GM19035 (cell line): ENCODE results near the gene MYLK3.
"Not testable (repeated sequence)": the region's sequence is repeated elsewhere in the genome, so short reads cannot be mapped to it uniquely, and the experiment has no call there.

Experiments used
- ATAC-seq: cut with Tn5 transposase; IDR thresholded peaks from one replicate; pipeline ENCODE4 v1.9.1; 2021; ENCODE audit not compliant: unreplicated experiment

The MYLK3 gene

GRCh38 chr16:46691726-46692125 is 56.4 kb downstream of the MYLK3 start:
- ATAC-seq: no peak

DNA sequence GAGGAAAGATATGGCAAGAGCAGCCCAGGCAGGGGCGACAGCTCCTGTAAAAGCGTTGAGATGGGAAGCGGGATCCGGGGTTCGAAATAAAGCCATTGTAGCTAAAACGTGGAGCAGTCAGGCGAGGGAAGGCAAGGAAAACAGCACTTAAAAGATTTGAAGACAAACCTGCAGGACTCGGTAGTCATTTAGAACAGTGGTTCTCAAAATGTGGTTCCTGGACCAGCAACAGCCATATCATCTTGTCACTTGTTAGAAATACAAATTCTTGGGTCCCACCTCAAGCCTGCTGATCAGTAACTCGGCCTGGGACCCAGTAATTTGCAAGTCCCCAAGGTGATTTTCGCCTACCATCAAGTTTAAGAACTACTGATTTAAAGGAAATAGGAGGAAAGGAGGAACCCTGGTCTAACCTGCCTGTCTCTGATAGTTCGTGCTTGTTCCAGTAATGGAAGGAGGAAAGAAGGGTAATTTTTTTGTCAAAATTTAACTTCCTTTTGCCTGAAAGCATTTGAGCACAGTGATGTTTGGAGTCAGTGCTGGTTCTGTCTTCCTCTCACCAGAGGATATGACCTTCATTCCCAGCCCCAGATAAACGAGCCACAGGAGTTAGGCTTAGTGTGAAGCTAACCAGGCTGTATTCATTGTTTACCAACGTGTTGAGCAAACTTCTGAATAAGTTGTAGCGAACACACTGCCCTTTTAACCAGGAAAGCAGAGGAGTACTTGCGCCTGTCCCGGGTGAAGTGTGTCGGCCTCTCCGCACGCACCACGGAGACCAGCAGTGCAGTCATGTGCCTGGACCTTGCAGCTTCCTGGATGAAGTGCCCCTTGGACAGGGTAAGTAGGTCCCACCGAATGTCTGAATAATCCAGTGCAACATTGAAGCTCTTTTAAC is 57.6 kb downstream of the MYLK3 start:
- no peak for ATAC-seq

- ATAC-seq: peak; percentile 77
Measured at GRCh38 chr16:46689365-46690280, 58.5 kb downstream of the MYLK3 start, which contains the start of gene ORC6. Gene ORC6, plus strand, starts transcription at chr16:46689659. Its CDS starts 47 bp downstream, at chr16:46689706.

DNA sequence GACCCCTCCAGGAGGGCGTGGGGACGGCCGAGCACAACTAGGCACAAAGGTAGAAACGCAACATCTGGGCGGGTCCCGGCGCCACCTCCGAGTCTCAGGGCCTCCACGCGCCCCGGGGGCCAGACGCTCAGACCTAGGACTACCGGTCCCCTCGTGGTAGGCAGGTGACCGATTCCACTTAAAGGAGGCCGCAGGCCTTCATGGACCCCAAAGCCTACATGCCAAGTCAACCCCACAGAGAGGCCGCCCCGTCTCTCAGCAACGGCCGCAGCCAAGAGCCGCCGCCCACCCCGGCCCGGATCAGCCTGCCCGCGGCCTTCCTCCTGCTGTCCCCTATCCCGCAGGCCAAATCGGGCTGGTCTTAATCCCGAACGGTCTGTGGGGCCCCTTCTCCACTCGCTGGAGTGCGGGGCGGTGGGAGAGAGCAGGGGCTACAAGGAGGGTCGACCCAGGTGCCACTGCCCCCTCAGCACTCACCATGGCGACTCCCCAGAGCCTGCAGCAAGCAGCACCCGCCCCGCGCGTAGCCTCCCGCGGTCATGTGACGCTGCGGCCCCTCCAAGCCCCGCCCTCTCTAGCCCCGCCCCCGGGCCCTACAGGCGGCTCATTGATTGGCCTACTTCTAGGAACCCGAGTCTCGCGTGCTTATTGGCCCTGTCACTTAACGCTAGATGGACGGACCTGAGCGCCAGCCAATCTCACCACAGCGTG is 59.3 kb downstream of the MYLK3 start, which contains the start of gene VPS35:
VPS35 (minus strand) TSS at position 525 of the 711 bp plus-strand sequence; CDS start at position 480, 45 bp downstream.
- peak; percentile 78 for ATAC-seq

DNA sequence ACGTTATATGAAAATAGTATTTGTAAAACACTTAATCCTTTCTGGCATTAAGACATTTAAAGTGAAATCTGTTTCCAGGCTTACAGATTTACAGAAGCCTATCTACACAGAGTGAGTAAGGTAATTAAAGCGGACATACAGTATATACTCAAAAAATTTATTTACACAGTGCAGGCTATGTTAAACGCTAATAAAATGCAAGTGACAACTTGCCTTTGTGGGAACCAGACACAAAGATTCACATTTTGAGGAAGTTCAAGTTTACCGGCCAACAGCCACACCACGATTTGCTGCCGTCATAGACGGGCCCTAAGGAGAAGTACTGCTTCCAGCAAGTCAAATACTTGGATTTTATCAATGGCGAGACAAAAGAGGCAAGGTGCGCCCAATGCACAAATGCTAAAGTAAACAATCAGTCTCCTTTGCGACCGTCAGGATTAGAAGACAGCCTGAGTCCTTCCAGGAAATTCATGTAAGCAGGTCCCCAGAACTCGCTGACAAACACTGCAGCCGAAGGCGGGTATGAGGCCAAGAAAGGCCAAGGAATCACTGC is 60.0 kb downstream of the MYLK3 start:
- ATAC-seq: no peak

GRCh38 chr16:46687486-46687885 is 60.7 kb downstream of the MYLK3 start:
- no peak for ATAC-seq

GRCh38 chr16:46686815-46687473 is 61.2 kb downstream of the MYLK3 start:
- no peak for ATAC-seq

- ATAC-seq: not testable (repeated sequence)
Measured at GRCh38 chr16:46681867-46682266, 66.3 kb downstream of the MYLK3 start.

- ATAC-seq: not testable (repeated sequence)
Measured at GRCh38 chr16:46677943-46678342, 70.2 kb downstream of the MYLK3 start.

- peak; percentile 80 for ATAC-seq
Measured at GRCh38 chr16:46673320-46674013, 74.7 kb downstream of the MYLK3 start.

DNA sequence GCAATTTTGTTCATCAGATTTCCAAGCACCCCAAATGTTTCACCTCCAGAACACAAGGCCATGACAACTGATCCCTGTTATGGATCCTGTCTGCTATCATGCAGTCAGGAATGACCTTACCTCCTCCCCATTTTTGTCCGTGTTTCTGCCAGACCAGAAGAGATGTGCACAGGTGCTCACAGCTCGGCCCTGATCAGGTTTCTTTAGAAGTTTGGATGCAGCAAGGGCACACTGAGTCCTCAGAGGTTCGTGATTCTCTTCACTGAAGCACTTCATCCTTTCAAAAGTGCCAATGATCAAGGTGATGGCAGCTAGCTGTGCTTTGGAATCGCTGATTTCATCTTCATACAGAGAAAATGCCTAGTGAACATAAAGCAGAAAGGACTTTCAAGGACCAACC is 86.0 kb downstream of the MYLK3 start:
- ATAC-seq: no peak

GRCh38 chr16:46658925-46659324 is 89.2 kb downstream of the MYLK3 start:
- ATAC-seq: peak; percentile 97
